ENCODE results near the gene SERPING1.
A peak's percentile ranks its signal among the peaks of the same experiment; 100 is the strongest.

Gene SERPING1

GRCh38 chr11:57641011-57641807 is 43.7 kb downstream of the SERPING1 start:
- Histone ChIP-seq H3K4me3 (ENCODE audit: insufficient read depth in 1 of 2, low read depth in 1 of 2, low read length in 2 of 2) (peak overlapping the region in 1 of 2 experiments; percentile 97), H2AFZ (ENCODE audit: low read depth, low read length) (no peak overlapping the region), H3K9ac (ENCODE audit: low read length) (peak overlapping the region; percentile 95), H2BK5ac (ENCODE audit: low read depth, low read length, poor library complexity, severe bottlenecking) (no peak overlapping the region), H3K9me3 (ENCODE audit: control insufficient read depth, low read length) (no peaks in the 10 kb centered on the region), H3K27ac (ENCODE audit: low read length, poor library complexity, severe bottlenecking) (peak overlapping the region; percentile 92), H3K18ac (ENCODE audit: low read depth in 1 of 2, low read length in 2 of 2) (no peak overlapping the region), H3K23ac (ENCODE audit: low read length in 2 of 2) (no peak overlapping the region), H3K4ac (ENCODE audit: low read depth in 1 of 2, low read length in 2 of 2) (no peak overlapping the region), H3K4me1 (ENCODE audit: control insufficient read depth, insufficient read depth, low read depth, low read length) (peaks cover 27% of the 10 kb centered on the region), H3K27me3 (ENCODE audit: control insufficient read depth in 1 of 2, insufficient read depth in 1 of 2, low read length in 2 of 2) (peaks cover 0 to 12% of the 10 kb centered on the region in 2 experiments), H2BK12ac (ENCODE audit: low read length in 2 of 2) (no peak overlapping the region), H3K14ac (ENCODE audit: low read length in 2 of 2) (no peak overlapping the region), H2BK15ac (ENCODE audit: low read depth, poor library complexity, severe bottlenecking) (no peak overlapping the region), H2AK5ac (ENCODE audit: low read length, severe bottlenecking) (no peak overlapping the region), H2BK120ac (ENCODE audit: low read depth, low read length) (no peak overlapping the region), H4K8ac (ENCODE audit: low read length) (no peak overlapping the region), H3K79me1 (replicated peaks; ENCODE audit: low read length, poor library complexity, severe bottlenecking) (peaks cover 15% of the 10 kb centered on the region), H3K36me3 (ENCODE audit: control insufficient read depth in 1 of 2, insufficient read depth in 2 of 2, low read depth in 1 of 2, low read length in 2 of 2) (peaks cover 0 to under 1% of the 10 kb centered on the region in 2 experiments), H4K91ac (ENCODE audit: low read length) (no peak overlapping the region), H3K4me2 (ENCODE audit: low read length, poor library complexity, severe bottlenecking) (peak overlapping the region; percentile 52)
- DNase-seq: peak; percentile 81
- 64% methylated on average over 7 of the region's 7 CpGs for WGBS

GRCh38 chr11:57643802-57644201 is 46.3 kb downstream of the SERPING1 start:
- no peak overlapping the region for H2BK12ac ChIP-seq (ENCODE audit: low read length in 2 of 2)
- H3K36me3 ChIP-seq (ENCODE audit: control insufficient read depth in 1 of 2, insufficient read depth in 2 of 2, low read depth in 1 of 2, low read length in 2 of 2): peaks cover 0 to 9% of the 10 kb centered on the region in 2 experiments
- no peak overlapping the region for H3K18ac ChIP-seq (ENCODE audit: low read depth in 1 of 2, low read length in 2 of 2)
- H3K79me1 ChIP-seq (replicated peaks; ENCODE audit: low read length, poor library complexity, severe bottlenecking): peaks cover 10% of the 10 kb centered on the region
- no peak overlapping the region for H3K4me3 ChIP-seq (ENCODE audit: insufficient read depth in 1 of 2, low read depth in 1 of 2, low read length in 2 of 2)
- no peak overlapping the region for H3K9ac ChIP-seq (ENCODE audit: low read length)
- H3K4me2 ChIP-seq (ENCODE audit: low read length, poor library complexity, severe bottlenecking): no peak overlapping the region
- H3K27me3 ChIP-seq (ENCODE audit: control insufficient read depth in 1 of 2, insufficient read depth in 1 of 2, low read length in 2 of 2): peaks cover 16 to 37% of the 10 kb centered on the region in 2 experiments
- peaks cover 45% of the 10 kb centered on the region for H3K4me1 ChIP-seq (ENCODE audit: control insufficient read depth, insufficient read depth, low read depth, low read length)
- H3K9me3 ChIP-seq (ENCODE audit: control insufficient read depth, low read length): no peaks in the 10 kb centered on the region
- no peak overlapping the region for H3K27ac ChIP-seq (ENCODE audit: low read length, poor library complexity, severe bottlenecking)
- H2AK5ac ChIP-seq (ENCODE audit: low read length, severe bottlenecking): no peak overlapping the region
- no peak overlapping the region for H4K8ac ChIP-seq (ENCODE audit: low read length)
- H3K23ac ChIP-seq (ENCODE audit: low read length in 2 of 2): no peak overlapping the region
- H2BK120ac ChIP-seq (ENCODE audit: low read depth, low read length): no peak overlapping the region
- H2BK5ac ChIP-seq (ENCODE audit: low read depth, low read length, poor library complexity, severe bottlenecking): no peak overlapping the region
- 71% methylated on average over 3 of the region's 3 CpGs for WGBS
- no peak overlapping the region for H4K91ac ChIP-seq (ENCODE audit: low read length)
- DNase-seq: peak; percentile 37
- no peak overlapping the region for H2AFZ ChIP-seq (ENCODE audit: low read depth, low read length)
- H2BK15ac ChIP-seq (ENCODE audit: low read depth, poor library complexity, severe bottlenecking): no peak overlapping the region
- no peak overlapping the region for H3K14ac ChIP-seq (ENCODE audit: low read length in 2 of 2)
- no peak overlapping the region for H3K4ac ChIP-seq (ENCODE audit: low read depth in 1 of 2, low read length in 2 of 2)

GRCh38 chr11:57644748-57645688 is 47.5 kb downstream of the SERPING1 start:
- WGBS: 30% methylated on average over 15 of the region's 17 CpGs

GRCh38 chr11:57645689-57646085 is 48.2 kb downstream of the SERPING1 start:
- Histone ChIP-seq H3K9ac (ENCODE audit: low read length) (peak overlapping the region; percentile 20), H2AFZ (ENCODE audit: low read depth, low read length) (no peak overlapping the region), H3K27me3 (ENCODE audit: control insufficient read depth in 1 of 2, insufficient read depth in 1 of 2, low read length in 2 of 2) (peaks cover 16 to 39% of the 10 kb centered on the region in 2 experiments), H3K23ac (ENCODE audit: low read length in 2 of 2) (no peak overlapping the region), H4K91ac (ENCODE audit: low read length) (peak overlapping the region; percentile 18), H3K27ac (ENCODE audit: low read length, poor library complexity, severe bottlenecking) (no peak overlapping the region), H3K14ac (ENCODE audit: low read length in 2 of 2) (no peak overlapping the region), H3K79me1 (replicated peaks; ENCODE audit: low read length, poor library complexity, severe bottlenecking) (peaks cover 10% of the 10 kb centered on the region), H2BK5ac (ENCODE audit: low read depth, low read length, poor library complexity, severe bottlenecking) (no peak overlapping the region), H3K18ac (ENCODE audit: low read depth in 1 of 2, low read length in 2 of 2) (no peak overlapping the region), H2AK5ac (ENCODE audit: low read length, severe bottlenecking) (no peak overlapping the region), H3K4me3 (ENCODE audit: insufficient read depth in 1 of 2, low read depth in 1 of 2, low read length in 2 of 2) (no peak overlapping the region), H4K8ac (ENCODE audit: low read length) (no peak overlapping the region), H3K4me1 (ENCODE audit: control insufficient read depth, insufficient read depth, low read depth, low read length) (peaks cover 46% of the 10 kb centered on the region), H2BK15ac (ENCODE audit: low read depth, poor library complexity, severe bottlenecking) (no peak overlapping the region), H3K4ac (ENCODE audit: low read depth in 1 of 2, low read length in 2 of 2) (no peak overlapping the region), H3K4me2 (ENCODE audit: low read length, poor library complexity, severe bottlenecking) (no peak overlapping the region), H2BK120ac (ENCODE audit: low read depth, low read length) (no peak overlapping the region), H3K36me3 (ENCODE audit: control insufficient read depth in 1 of 2, insufficient read depth in 2 of 2, low read depth in 1 of 2, low read length in 2 of 2) (peaks cover 0 to 9% of the 10 kb centered on the region in 2 experiments), H3K9me3 (ENCODE audit: control insufficient read depth, low read length) (no peaks in the 10 kb centered on the region), H2BK12ac (ENCODE audit: low read length in 2 of 2) (no peak overlapping the region)
- DNase-seq: no peak
- WGBS: 19% methylated on average over 2 of the region's 5 CpGs

More at GRCh38 chr11:57644748-57645688, 47.5 kb downstream of the SERPING1 start:
- H4K8ac ChIP-seq (ENCODE audit: low read length): no peak overlapping the region
- peaks cover 0 to 9% of the 10 kb centered on the region in 2 experiments for H3K36me3 ChIP-seq (ENCODE audit: control insufficient read depth in 1 of 2, insufficient read depth in 2 of 2, low read depth in 1 of 2, low read length in 2 of 2)
- peaks cover 10% of the 10 kb centered on the region for H3K79me1 ChIP-seq (replicated peaks; ENCODE audit: low read length, poor library complexity, severe bottlenecking)
- H2AFZ ChIP-seq (ENCODE audit: low read depth, low read length): no peak overlapping the region
- H3K9ac ChIP-seq (ENCODE audit: low read length): peak overlapping the region; percentile 38
- H3K4ac ChIP-seq (ENCODE audit: low read depth in 1 of 2, low read length in 2 of 2): no peak overlapping the region
- peaks cover 50% of the 10 kb centered on the region for H3K4me1 ChIP-seq (ENCODE audit: control insufficient read depth, insufficient read depth, low read depth, low read length)
- H2BK120ac ChIP-seq (ENCODE audit: low read depth, low read length): no peak overlapping the region
- no peak overlapping the region for H2BK12ac ChIP-seq (ENCODE audit: low read length in 2 of 2)
- no peak overlapping the region for H3K18ac ChIP-seq (ENCODE audit: low read depth in 1 of 2, low read length in 2 of 2)
- no peaks in the 10 kb centered on the region for H3K9me3 ChIP-seq (ENCODE audit: control insufficient read depth, low read length)
- H2AK5ac ChIP-seq (ENCODE audit: low read length, severe bottlenecking): no peak overlapping the region
- H2BK15ac ChIP-seq (ENCODE audit: low read depth, poor library complexity, severe bottlenecking): no peak overlapping the region
- peak; percentile 74 for DNase-seq
- no peak overlapping the region for H4K91ac ChIP-seq (ENCODE audit: low read length)
- H3K14ac ChIP-seq (ENCODE audit: low read length in 2 of 2): no peak overlapping the region
- H3K4me3 ChIP-seq (ENCODE audit: insufficient read depth in 1 of 2, low read depth in 1 of 2, low read length in 2 of 2): no peak overlapping the region
- peaks cover 16 to 39% of the 10 kb centered on the region in 2 experiments for H3K27me3 ChIP-seq (ENCODE audit: control insufficient read depth in 1 of 2, insufficient read depth in 1 of 2, low read length in 2 of 2)
- H3K27ac ChIP-seq (ENCODE audit: low read length, poor library complexity, severe bottlenecking): no peak overlapping the region
- no peak overlapping the region for H3K23ac ChIP-seq (ENCODE audit: low read length in 2 of 2)
- H3K4me2 ChIP-seq (ENCODE audit: low read length, poor library complexity, severe bottlenecking): no peak overlapping the region
- H2BK5ac ChIP-seq (ENCODE audit: low read depth, low read length, poor library complexity, severe bottlenecking): no peak overlapping the region
